Activated CD8-positive, alpha-beta T cell treated with anti-CD3 and anti-CD28 coated beads for 36 hours (primary cell): ENCODE data around the gene GABARAPL1. TPM values are rescaled to one million over a fixed set of nuclear protein-coding genes. Genes with fewer than 3 reads are reported as not detected.
A peak's percentile ranks its signal among the peaks of the same experiment; 100 is the strongest.

Experiments used
- ATAC-seq: fragments of 200-7000 bp; cut with Tn5 transposase; one replicate; pipeline ENCODE4 v1.10.0; 2021; ENCODE audit warnings: mild to moderate bottlenecking, moderate library complexity
- CTCF ChIA-PET: fragments of 350-600 bp; sonication (Branson Sonifier 250); formaldehyde crosslinking; loops from one replicate; lab custom pipeline; 2021; ENCODE audit warnings: antibody characterized with exemption; lab: Charles Lee
- POLR2A ChIA-PET: fragments of 350-600 bp; sonication (Branson Sonifier 250); formaldehyde crosslinking; loops from one replicate; lab custom pipeline; 2021; ENCODE audit warnings: antibody characterized with exemption; lab: Charles Lee
- DNase-seq: peaks from one replicate; pipeline ENCODE4 v3.0.0-alpha.2; 2020
- H3K27ac Mint-ChIP-seq: one replicate; pipeline ENCODE4 v1.8.0; 2021; ENCODE audit warnings: mild to moderate bottlenecking, mixed read lengths
- H3K27me3 Mint-ChIP-seq: one replicate; pipeline ENCODE4 v1.8.0; 2021; ENCODE audit warnings: mixed read lengths
- H3K36me3 Mint-ChIP-seq: one replicate; pipeline ENCODE4 v1.8.0; 2021; ENCODE audit warnings: low read depth, mixed read lengths
- H3K4me1 Mint-ChIP-seq: one replicate; pipeline ENCODE4 v1.8.0; 2021; ENCODE audit warnings: low read depth, mixed read lengths
- H3K4me3 Mint-ChIP-seq: one replicate; pipeline ENCODE4 v1.8.0; 2021; ENCODE audit warnings: mild to moderate bottlenecking, moderate library complexity, mixed read lengths
- H3K9me3 Mint-ChIP-seq: one replicate; pipeline ENCODE4 v1.8.0; 2021; ENCODE audit warnings: mixed read lengths
- CTCF ChIP-seq: fragments of 200-600 bp; IDR thresholded peaks from one replicate; pipeline ENCODE4 v1.8.0; 2022; ENCODE audit warnings: antibody characterized with exemption, mild to moderate bottlenecking
- intact Hi-C: fragments of 100-400 bp; cut with micrococcal nuclease; formaldehyde crosslinking; loops from one replicate; pipeline ENCODE4 v1.10.0; 2022
- total RNA-seq, 2 experiments: library from RNA; stranded (reverse); gene quantifications; one replicate each; pipeline ENCODE4 v1.2.3, GENCODE V29; 2021

Gene GABARAPL1
- total RNA-seq, 2 experiments from 2014 or later = 6.9 to 7.5 TPM

- ChIA-PET POLR2A (interaction anchor here (1.4 to 1.5 kb wide), 2 partner anchors 13 to 93 kb away, joined by 4 to 9 read pairs; no protein-coding TSS in a partner anchor), CTCF (interaction anchor here (1.2 to 2.4 kb wide), 3 partner anchors 9 to 54 kb away, joined by 3 to 10 read pairs (median 3); partner anchors contain the start of gene GABARAPL1)
- no peak overlapping the region for H3K4me3 Mint-ChIP-seq
- H3K4me1 Mint-ChIP-seq = peaks cover 11% of the 10 kb centered on the region
- TF ChIP-seq CTCF = no peak
- DNase-seq (no peak), ATAC-seq (no peak)
- H3K27ac Mint-ChIP-seq = no peak overlapping the region
- intact Hi-C loops = no loop called here
- peaks cover 24% of the 10 kb centered on the region for H3K36me3 Mint-ChIP-seq
- H3K9me3 Mint-ChIP-seq = peaks cover 1% of the 10 kb centered on the region
- no peaks in the 10 kb centered on the region for H3K27me3 Mint-ChIP-seq
Observed at GRCh38 chr12:10226731-10227130, 14.1 kb downstream of the GABARAPL1 start.

GRCh38 chr12:10227648-10228047 lies 15.0 kb downstream of the GABARAPL1 start:
- Mint-ChIP-seq H3K27ac (peak overlapping the region; percentile 51), H3K9me3 (peaks cover 1% of the 10 kb centered on the region), H3K4me1 (peaks cover 11% of the 10 kb centered on the region), H3K27me3 (no peaks in the 10 kb centered on the region), H3K36me3 (peaks cover 16% of the 10 kb centered on the region), H3K4me3 (no peak overlapping the region)
- CTCF ChIA-PET = interaction anchor here (1.0 to 2.4 kb wide), 4 partner anchors 8 to 74 kb away, joined by 3 to 10 read pairs (median 3); partner anchors contain the start of gene GABARAPL1
- no peak for DNase-seq
- intact Hi-C loops = no loop called here
- ATAC-seq = peak; percentile 84
- POLR2A ChIA-PET = interaction anchor here (1.4 to 1.5 kb wide), 2 partner anchors 14 to 93 kb away, joined by 4 to 9 read pairs; no protein-coding TSS in a partner anchor
- TF ChIP-seq CTCF = no peak

- Mint-ChIP-seq H3K27me3 (no peaks in the 10 kb centered on the region), H3K9me3 (peaks cover 14% of the 10 kb centered on the region), H3K4me3 (no peak overlapping the region), H3K4me1 (peaks cover 10% of the 10 kb centered on the region), H3K27ac (no peak overlapping the region), H3K36me3 (peaks cover 9% of the 10 kb centered on the region)
- ATAC-seq (no peak), DNase-seq (no peak)
- ChIA-PET CTCF (interaction anchor here (1.3 to 4.5 kb wide), 5 partner anchors 11 to 332 kb away, joined by 4 to 36 read pairs (median 9); partner anchors contain the start of gene KLRD1), POLR2A (no interaction called here)
- intact Hi-C loops = loop anchor here (2.0 to 10.0 kb wide), 2 partner anchors 130 to 440 kb away; partner anchors contain the start of gene STYK1
- TF ChIP-seq CTCF = no peak
Observed at GRCh38 chr12:10234562-10234961, 21.9 kb downstream of the GABARAPL1 start.

- Mint-ChIP-seq H3K4me1 (peaks cover 10% of the 10 kb centered on the region), H3K9me3 (peaks cover 14% of the 10 kb centered on the region), H3K27ac (peak overlapping the region; percentile 32), H3K36me3 (peaks cover 9% of the 10 kb centered on the region), H3K4me3 (no peak overlapping the region), H3K27me3 (no peaks in the 10 kb centered on the region)
- ATAC-seq = peak; percentile 82
- CTCF ChIA-PET = interaction anchor here (0.6 to 4.5 kb wide), 51 partner anchors 8 to 514 kb away, joined by 3 to 36 read pairs (median 4); partner anchors contain the start of genes KLRD1 and STYK1
- POLR2A ChIA-PET = interaction anchor here (0.6 to 1.3 kb wide), 3 partner anchors 57 to 90 kb away, joined by 3 read pairs; no protein-coding TSS in a partner anchor
- intact Hi-C loops = loop anchor here (2.0 to 10.0 kb wide), 4 partner anchors 129 to 439 kb away; partner anchors contain the start of gene STYK1
- TF ChIP-seq CTCF = peak; percentile 96
- peak; percentile 58 for DNase-seq
Observed at GRCh38 chr12:10235761-10236631, 23.3 kb downstream of the GABARAPL1 start.
